Liver (tissue), 9 donors: ENCODE results near the gene KSR1. TPM values are rescaled to one million over a fixed set of nuclear protein-coding genes. Genes with fewer than 3 reads are reported as not detected.

Experiments used
- DNase-seq: peaks from one replicate; pipeline ENCODE4 v3.0.0-alpha.2; 2017; ENCODE audit warnings: low spot score
- H3K27ac ChIP-seq, 2 donors: one replicate each; pipeline ENCODE4 v1.7.0; 2013; ENCODE audit warnings: inconsistent platforms in 2 of 2, low read length in 2 of 2, control low read depth in 1 of 2, low read depth in 1 of 2, mild to moderate bottlenecking in 1 of 2
- H3K27me3 ChIP-seq, 4 donors: one replicate each; pipeline versions ENCODE4 v1.6.1 to v1.7.0; 2013; ENCODE audit warnings: low read length in 3 of 4, inconsistent platforms in 1 of 4, mild to moderate bottlenecking in 1 of 4, moderate library complexity in 1 of 4; ENCODE audit not compliant: control insufficient read depth in 4 of 4, insufficient read depth in 4 of 4
- H3K36me3 ChIP-seq, 4 donors: one replicate each; pipeline versions ENCODE4 v1.6.1 to v1.7.0; 2013; ENCODE audit warnings: low read length in 3 of 4, mild to moderate bottlenecking in 3 of 4, low read depth in 1 of 4, moderate library complexity in 1 of 4; ENCODE audit not compliant: control insufficient read depth in 4 of 4, insufficient read depth in 3 of 4
- H3K4me1 ChIP-seq, 4 donors: one replicate each; pipeline versions ENCODE4 v1.6.1 to v1.7.0; 2013; ENCODE audit warnings: low read length in 3 of 4, mild to moderate bottlenecking in 3 of 4, moderate library complexity in 1 of 4; ENCODE audit not compliant: control insufficient read depth in 4 of 4, insufficient read depth in 4 of 4
- H3K4me3 ChIP-seq, 3 donors: one replicate each; pipeline versions ENCODE4 v1.6.1 to v1.7.0; 2013; ENCODE audit warnings: low read length in 3 of 3, control low read depth in 1 of 3, low read depth in 1 of 3, mild to moderate bottlenecking in 1 of 3
- H3K9ac ChIP-seq, 2 donors: one replicate each; pipeline ENCODE4 v1.7.0; 2013; ENCODE audit warnings: low read length in 2 of 2, mild to moderate bottlenecking in 2 of 2, moderate library complexity in 2 of 2, control low read depth in 1 of 2, low read depth in 1 of 2
- H3K9me3 ChIP-seq, 4 donors: one replicate each; pipeline versions ENCODE4 v1.6.1 to v1.7.0; 2013; ENCODE audit warnings: low read length in 3 of 4; ENCODE audit not compliant: control insufficient read depth in 4 of 4
- CTCF ChIP-seq: fragments of 150-350 bp; IDR thresholded peaks from 2 replicates; pipeline ENCODE4 v1.5.1; 2017; ENCODE audit warnings: improper control_type of control experiment, low read depth, low read length; ENCODE audit not compliant: missing input control
- FOXA1 ChIP-seq: IDR thresholded peaks from 2 replicates; pipeline ENCODE4 v1.6.1; 2016; ENCODE audit warnings: antibody characterized with exemption
- FOXA2 ChIP-seq: IDR thresholded peaks from 2 replicates; pipeline ENCODE4 v1.6.1; 2016; ENCODE audit warnings: antibody characterized with exemption
- GABPA ChIP-seq, 2 donors: IDR thresholded peaks in 1 of 2; conservative IDR thresholded peaks in 1 of 2; 2 replicates each; pipeline ENCODE4 v1.6.1; 2016; ENCODE audit warnings: antibody characterized with exemption in 2 of 2, mild to moderate bottlenecking in 1 of 2, moderate library complexity in 1 of 2
- HNF4G ChIP-seq: IDR thresholded peaks from 2 replicates; pipeline ENCODE4 v1.6.1; 2016; ENCODE audit warnings: antibody characterized with exemption
- MAX ChIP-seq: IDR thresholded peaks from 2 replicates; pipeline ENCODE4 v1.6.1; 2016; ENCODE audit warnings: antibody characterized with exemption
- RAD21 ChIP-seq, 2 donors: IDR thresholded peaks; 2 replicates each; pipeline ENCODE4 v1.6.1; 2016; ENCODE audit warnings: antibody characterized with exemption in 2 of 2, mild to moderate bottlenecking in 2 of 2
- REST ChIP-seq: IDR thresholded peaks from 2 replicates; pipeline ENCODE4 v1.6.1; 2016; ENCODE audit warnings: antibody characterized with exemption, mild to moderate bottlenecking
- ZBTB33 ChIP-seq: IDR thresholded peaks from 2 replicates; pipeline ENCODE4 v1.6.1; 2016; ENCODE audit warnings: antibody characterized with exemption
- WGBS: extraction: QIAGEN DNeasy Blood & Tissue Kit; methylation state at CpG from one replicate; pipeline ENCODE4 v1.1.7; 2013; 5-methylcytosine and 5-hydroxymethylcytosine counted together
- polyA plus RNA-seq, 2 donors: library from polyadenylated mRNA; stranded (reverse) in 1 of 2; unstranded in 1 of 2; fragments of 200-250 nt in 1 of 2; fragments of >200 nt in 1 of 2; fragmentation: Nextera tagmentation in 1 of 2; extraction: Ambion mirVana in 1 of 2; gene quantifications; one replicate each; pipeline versions ENCODE4 v1.2.1 to v1.2.3, GENCODE V29; 2013 to 2015
- total RNA-seq, 2 donors: library from RNA; depleted of rRNA; stranded (reverse); fragments of >200 nt; gene quantifications; one replicate each; pipeline ENCODE4 v1.2.3, GENCODE V29; 2014
- donor health status: healthy.
- donor health status: healthy.
- donor health status: healthy.
- donor health status: healthy.
- donor health status: healthy.

The KSR1 gene
- total and polyA plus RNA-seq, 4 donors, result 1.2 to 9.0 (median 4.1) TPM

- Histone ChIP-seq H3K4me1 (no peaks in the 10 kb centered on the region), H3K27me3 (no peaks in the 10 kb centered on the region), H3K4me3 (no peak overlapping the region), H3K27ac (no peak overlapping the region), H3K36me3 (no peaks in the 10 kb centered on the region), H3K9me3 (no peaks in the 10 kb centered on the region), H3K9ac (no peak overlapping the region)
- 86% methylated on average over 12 of the region's 12 CpGs for WGBS
- no peak for TF ChIP-seq ZBTB33
- TF ChIP-seq FOXA1, result no peak
- no peak for TF ChIP-seq FOXA2
- TF ChIP-seq REST, result no peak
- DNase-seq, result peak; percentile 23
Observed at GRCh38 chr17:27667656-27668487, 211.6 kb downstream of the KSR1 start.

- H3K9ac ChIP-seq, result no peak overlapping the region
- no peaks in the 10 kb centered on the region for H3K4me1 ChIP-seq
- WGBS, result 80% methylated on average over 2 of the region's 2 CpGs
- H3K27me3 ChIP-seq, result no peaks in the 10 kb centered on the region
- no peak for TF ChIP-seq MAX
- H3K9me3 ChIP-seq, result no peaks in the 10 kb centered on the region
- H3K27ac ChIP-seq, result no peak overlapping the region
- peak; percentile 26 for DNase-seq
- H3K4me3 ChIP-seq, result no peak overlapping the region
- no peaks in the 10 kb centered on the region for H3K36me3 ChIP-seq
Observed at GRCh38 chr17:27668488-27668823, 212.2 kb downstream of the KSR1 start.

GRCh38 chr17:27669136-27669535 is 212.9 kb downstream of the KSR1 start:
- no peaks in the 10 kb centered on the region for H3K9me3 ChIP-seq
- no peaks in the 10 kb centered on the region for H3K4me1 ChIP-seq
- WGBS, result 86% methylated on average over 7 of the region's 7 CpGs
- H3K27ac ChIP-seq, result no peak overlapping the region
- no peak for TF ChIP-seq HNF4G
- no peaks in the 10 kb centered on the region for H3K27me3 ChIP-seq
- no peak overlapping the region for H3K9ac ChIP-seq
- no peak for DNase-seq
- H3K4me3 ChIP-seq, result no peak overlapping the region
- H3K36me3 ChIP-seq, result no peaks in the 10 kb centered on the region

GRCh38 chr17:27669850-27670249 is 213.6 kb downstream of the KSR1 start:
- no peak overlapping the region for H3K4me3 ChIP-seq
- DNase-seq, result no peak
- H3K4me1 ChIP-seq, result no peaks in the 10 kb centered on the region
- TF ChIP-seq GABPA (IDR thresholded peaks at IDR 0.05 in 1 of 2, conservative IDR thresholded peaks at IDR 0.05 in 1 of 2), result no peak
- TF ChIP-seq HNF4G, result no peak
- TF ChIP-seq CTCF, result no peak
- no peak for TF ChIP-seq FOXA2
- TF ChIP-seq FOXA1, result no peak
- TF ChIP-seq RAD21 (IDR thresholded peaks at IDR 0.05), result no peak
- no peak overlapping the region for H3K27ac ChIP-seq
- 81% methylated on average over 5 of the region's 5 CpGs for WGBS
- H3K27me3 ChIP-seq, result no peaks in the 10 kb centered on the region
- H3K36me3 ChIP-seq, result no peaks in the 10 kb centered on the region
- H3K9me3 ChIP-seq, result no peaks in the 10 kb centered on the region
- no peak overlapping the region for H3K9ac ChIP-seq
